Left hindlimb (tissue), 1 donor: ENCODE measurements around the gene TUFM.
"Not testable (repeated sequence)": the region's sequence is repeated elsewhere in the genome, so short reads cannot be mapped to it uniquely, and the experiment has no call there.

ENCODE experiments used
- DNase-seq: peaks from one replicate; pipeline ENCODE4 v3.0.0-alpha.2; 2018

Gene TUFM

GRCh38 chr16:28875134-28876018, 29.2 kb upstream of the TUFM start:
- DNase-seq: peak; percentile 53

- no peak for DNase-seq
Observed at GRCh38 chr16:28874406-28874805, 28.3 kb upstream of the TUFM start.

GRCh38 chr16:28873543-28874201, 27.5 kb upstream of the TUFM start:
- DNase-seq: no peak

- no peak for DNase-seq
Observed at GRCh38 chr16:28872952-28873351, 26.8 kb upstream of the TUFM start.

DNA sequence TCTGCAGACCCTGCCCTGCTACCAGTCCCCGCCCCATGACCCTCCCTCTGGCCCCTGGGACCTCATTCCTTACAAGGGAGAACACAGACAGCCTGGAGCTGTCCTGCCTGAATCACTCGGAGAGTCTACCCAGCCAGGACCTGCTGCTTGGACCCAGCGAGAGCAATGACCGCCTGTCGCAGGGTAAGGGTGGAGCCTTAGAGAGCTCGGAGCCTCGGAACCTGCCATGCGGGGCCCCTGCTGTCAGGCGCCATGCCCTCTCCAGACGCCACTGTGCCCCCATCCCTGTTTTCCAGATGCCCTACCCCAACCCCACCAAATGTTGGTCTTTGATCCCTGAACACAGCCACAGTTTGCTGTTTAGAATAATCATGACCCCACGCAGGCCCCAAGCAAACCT, 23.1 kb upstream of the TUFM start:
- no peak for DNase-seq

- DNase-seq: not testable (repeated sequence)
Observed at GRCh38 chr16:28867646-28868045, 21.5 kb upstream of the TUFM start.

DNA sequence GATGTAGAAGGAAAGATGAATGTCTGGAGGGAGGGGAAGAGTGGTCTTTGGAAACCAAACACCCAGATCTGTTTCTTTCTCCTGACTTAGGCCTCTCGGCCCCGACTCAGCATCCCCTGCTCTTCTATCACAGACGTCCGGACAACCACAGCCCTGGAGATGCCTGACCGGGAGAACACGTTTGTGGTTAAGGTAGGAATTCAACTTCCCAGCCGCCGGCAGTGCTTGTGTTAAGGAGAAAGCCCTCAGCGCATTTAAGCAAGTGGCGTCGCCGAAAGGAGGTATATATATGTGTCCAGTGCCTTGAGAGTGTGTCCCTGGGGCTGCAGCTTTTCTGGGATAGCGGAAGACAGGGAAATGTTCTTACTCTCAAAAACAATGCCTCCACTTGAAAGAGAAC, 21.1 kb upstream of the TUFM start:
- DNase-seq: no peak

GRCh38 chr16:28866454-28866804, 20.3 kb upstream of the TUFM start:
- no peak for DNase-seq

- DNase-seq: no peak
Observed at GRCh38 chr16:28865722-28866453, 19.7 kb upstream of the TUFM start.

- no peak for DNase-seq
Observed at GRCh38 chr16:28865001-28865688, 19.0 kb upstream of the TUFM start.

DNA sequence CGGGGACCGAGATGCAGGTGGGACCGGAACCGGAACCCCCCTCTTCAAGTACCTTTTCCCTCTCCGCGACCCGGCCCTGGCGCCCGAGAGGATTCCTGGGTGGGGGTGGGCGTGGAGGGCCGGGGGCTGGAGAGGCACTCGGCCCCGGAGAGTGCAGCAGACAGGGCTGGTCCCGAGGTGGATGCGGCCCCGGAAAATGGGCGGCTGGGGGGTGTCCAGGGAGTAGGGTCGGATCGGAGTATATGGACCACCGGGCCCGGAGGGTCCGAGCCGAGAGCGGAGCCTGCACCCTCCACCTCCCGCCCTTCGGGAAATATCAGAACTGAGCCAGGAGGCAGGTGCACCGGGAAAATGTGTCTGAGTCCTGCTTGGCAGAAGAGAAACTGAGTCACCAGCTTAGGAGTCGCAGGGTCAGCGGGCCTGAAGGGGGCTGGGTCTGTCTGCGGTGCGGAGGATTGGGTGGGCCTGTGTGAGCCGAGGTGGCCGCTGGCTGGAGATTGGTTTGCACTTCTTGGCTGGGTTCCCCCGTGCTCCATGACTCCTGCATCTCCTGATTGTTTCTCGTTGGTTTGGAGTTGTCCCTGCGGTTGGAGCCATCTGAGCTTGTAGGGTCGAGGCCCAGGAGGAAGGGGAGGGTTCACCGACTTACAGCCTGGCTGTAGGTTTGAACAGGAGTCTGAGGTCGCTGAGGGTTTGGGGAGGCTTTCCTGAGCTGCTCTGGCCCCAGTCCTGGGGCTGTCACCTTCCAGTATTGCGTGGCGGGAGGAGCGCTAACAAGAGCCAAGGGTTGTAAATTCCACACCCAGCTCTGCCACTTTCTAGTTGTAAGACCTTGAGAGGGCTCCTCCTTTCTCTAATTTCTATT, 18.0 kb upstream of the TUFM start:
- peak; percentile 69 for DNase-seq

DNA sequence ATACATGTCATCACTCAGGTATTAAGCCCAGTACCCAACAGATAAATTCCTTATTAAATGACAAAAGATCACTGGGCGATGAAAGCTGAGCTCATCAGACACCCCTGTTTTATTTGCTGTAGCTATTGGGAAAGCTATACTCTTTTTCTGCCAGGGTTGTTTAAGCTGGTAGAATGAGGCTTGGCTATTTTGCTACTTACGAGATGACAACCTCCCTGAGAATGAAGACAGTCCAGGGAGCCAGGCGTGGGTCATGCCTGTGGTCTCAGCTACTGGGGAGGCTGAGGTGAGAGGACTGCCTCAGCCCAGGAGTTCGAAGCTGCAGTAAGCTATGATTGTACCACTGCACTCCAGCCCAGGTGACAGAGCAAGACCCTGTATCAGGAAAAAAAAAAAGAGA, 13.2 kb upstream of the TUFM start:
- DNase-seq: no peak

GRCh38 chr16:28858421-28858820, 12.3 kb upstream of the TUFM start:
- DNase-seq: no peak

DNA sequence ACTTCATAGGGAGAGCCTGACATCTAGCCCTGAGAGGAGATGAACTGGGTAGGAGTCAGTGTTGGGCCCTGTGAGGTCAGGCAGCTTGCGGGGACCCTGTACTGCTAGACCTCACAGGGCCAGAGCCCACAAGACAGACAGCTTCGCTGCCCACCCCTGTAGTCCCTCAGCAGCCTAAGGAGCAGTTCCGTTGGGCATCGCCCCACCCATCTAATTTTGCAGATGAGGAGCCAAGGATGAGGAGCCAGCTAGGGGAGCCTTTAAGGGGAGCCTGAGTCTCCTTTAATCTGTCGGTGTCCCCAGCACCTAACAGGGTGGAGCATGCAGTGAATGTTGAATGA, 755 bp upstream of the TUFM start:
- no peak for DNase-seq

GRCh38 chr16:28845761-28846079, 428 bp downstream of the TUFM start:
- DNase-seq: no peak

DNA sequence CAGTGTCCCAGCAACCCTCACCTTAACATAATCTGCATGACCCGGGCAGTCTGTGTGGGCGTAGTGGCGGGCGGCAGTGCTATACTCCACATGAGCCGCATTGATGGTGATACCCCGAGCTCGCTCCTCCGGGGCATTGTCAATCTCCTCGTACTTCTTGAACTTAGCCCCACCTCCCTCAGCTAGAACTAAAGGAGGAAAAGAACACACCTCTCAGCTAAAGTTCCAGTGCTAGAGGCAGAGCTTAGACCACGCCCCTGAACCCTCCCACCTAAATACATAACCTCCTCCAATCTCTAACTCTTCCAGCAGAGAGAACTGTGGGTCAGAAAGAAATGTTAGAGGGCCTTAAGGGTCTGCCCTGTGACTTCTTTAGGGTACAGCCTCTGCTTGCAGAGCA, 855 bp downstream of the TUFM start:
- no peak for DNase-seq

DNA sequence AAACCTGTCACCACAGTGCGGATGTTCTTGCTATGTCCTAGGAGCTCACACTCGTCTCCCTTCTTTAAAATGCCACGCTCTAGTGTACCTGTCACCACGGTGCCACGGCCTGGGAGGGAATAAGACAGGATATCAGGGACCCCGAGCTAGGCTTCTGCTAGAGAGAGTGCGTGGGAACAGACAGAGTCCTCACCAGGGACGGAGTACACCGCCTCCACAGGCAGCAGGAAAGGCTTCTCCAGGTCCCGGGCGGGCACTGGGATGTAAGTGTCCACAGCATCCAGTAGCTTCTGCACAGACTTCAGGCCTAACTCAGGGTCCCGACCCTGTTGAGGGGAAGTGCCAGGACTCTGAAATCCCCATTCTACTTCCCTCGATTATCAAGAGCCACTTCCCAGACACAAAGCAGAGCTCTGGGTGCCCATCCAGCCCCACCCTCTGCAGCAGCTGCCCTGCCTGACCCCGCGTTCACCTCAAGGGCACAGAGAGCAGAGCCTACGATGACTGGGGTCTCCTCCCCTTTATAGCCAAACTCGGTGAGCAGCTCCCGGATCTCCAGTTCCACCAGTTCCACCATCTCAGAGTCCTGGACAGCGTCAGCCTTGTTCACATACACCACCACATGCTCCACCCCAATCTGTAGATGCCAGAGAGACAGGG, 1.8 kb downstream of the TUFM start:
- no peak for DNase-seq

- DNase-seq: no peak
Observed at GRCh38 chr16:28843766-28844165, 2.4 kb downstream of the TUFM start.

DNA sequence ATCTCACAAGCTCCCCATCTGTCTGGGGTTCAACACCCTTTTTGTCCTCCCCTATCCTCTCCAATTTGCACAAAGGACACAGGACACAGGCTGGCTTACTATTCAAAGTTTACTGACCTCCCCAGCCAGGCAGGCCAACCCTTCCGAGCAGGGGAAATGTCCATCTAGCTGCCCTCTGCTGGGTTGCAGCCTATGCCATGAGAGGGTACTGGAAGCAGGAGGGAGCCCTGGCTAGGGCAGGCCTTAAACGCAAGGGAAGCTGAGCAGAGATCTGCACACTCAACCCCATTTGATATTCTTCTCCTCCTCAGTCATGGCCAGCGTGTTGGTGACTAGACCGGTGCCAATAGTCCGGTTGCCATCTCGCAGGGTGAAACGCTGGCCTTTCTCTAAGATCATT, 3.5 kb downstream of the TUFM start:
- DNase-seq: no peak

- no peak for DNase-seq
Observed at GRCh38 chr16:28839899-28840298, 6.2 kb downstream of the TUFM start.

DNA sequence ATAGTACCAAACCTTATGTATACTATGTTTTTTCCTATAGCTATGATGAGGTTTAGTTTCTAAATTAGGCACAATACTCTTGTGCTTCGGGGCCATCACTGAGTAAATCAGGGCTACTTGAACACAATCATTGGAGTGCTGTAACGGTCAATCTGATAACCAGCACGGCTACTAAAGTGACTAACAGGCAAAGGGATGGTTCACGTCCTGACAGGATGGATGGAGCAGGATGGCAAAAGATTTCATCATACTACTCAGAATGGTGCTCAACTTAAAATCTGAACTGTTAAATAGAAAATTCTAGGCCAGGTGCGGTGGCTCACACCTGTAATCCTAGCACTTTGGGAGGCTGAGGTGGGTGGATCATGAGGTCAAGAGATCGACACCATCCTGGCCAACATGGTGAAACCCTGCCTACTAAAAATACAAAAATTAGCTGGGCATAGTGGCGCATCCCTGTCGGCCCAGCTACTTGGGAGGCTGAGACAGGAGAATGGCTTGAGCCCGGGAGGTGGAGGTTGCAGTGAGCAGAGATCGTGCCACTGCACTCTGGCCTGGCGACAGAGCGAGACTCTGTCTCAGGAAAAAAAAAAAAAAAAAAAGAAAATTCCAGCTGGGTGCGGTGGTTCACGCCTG, 7.0 kb downstream of the TUFM start:
- DNase-seq: no peak

GRCh38 chr16:28838558-28838918, 7.6 kb downstream of the TUFM start:
- DNase-seq: no peak
